GM10266 (cell line): ENCODE data around the gene DEAF1.
A peak's percentile ranks its signal among the peaks of the same experiment; 100 is the strongest.

Source experiments
- DNase-seq: peaks from one replicate; pipeline ENCODE4 v3.0.0; 2012; ENCODE audit errors: extremely low spot score
- TF ChIP-seq, protein P1 (sequence below): IDR thresholded peaks from 2 replicates; pipeline ENCODE4 v1.5.1; 2012; ENCODE audit warnings: mild to moderate bottlenecking, low read depth; ENCODE audit not compliant: control insufficient read depth, insufficient read depth; ENCODE audit errors: missing control alignments

The DEAF1 gene

DNA sequence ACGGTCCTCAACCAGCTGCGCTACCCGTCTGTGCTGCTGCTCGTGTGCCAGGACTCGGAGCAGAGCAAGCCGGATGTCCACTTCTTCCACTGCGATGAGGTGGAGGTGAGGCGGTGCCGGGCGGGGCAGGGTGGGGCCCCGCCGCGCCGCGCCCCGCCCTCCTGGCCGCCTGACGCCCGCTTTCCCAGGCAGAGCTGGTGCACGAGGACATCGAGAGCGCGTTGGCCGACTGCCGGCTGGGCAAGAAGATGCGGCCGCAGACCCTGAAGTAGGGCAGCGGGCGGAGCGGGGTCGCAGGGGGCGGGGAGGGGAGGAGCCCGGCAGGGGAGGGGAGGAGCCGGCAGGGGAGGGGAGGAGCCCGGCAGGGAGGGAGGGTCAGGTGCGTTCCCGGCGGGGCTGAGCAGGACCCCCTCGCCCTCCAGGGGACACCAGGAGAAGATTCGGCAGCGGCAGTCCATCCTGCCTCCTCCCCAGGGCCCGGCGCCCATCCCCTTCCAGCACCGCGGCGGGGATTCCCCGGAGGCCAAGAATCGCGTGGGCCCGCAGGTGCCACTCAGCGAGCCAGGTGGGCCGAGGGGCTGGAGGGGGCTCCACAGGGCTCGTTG is 25.7 kb upstream of the DEAF1 start:
- TF ChIP-seq, protein P1, sequence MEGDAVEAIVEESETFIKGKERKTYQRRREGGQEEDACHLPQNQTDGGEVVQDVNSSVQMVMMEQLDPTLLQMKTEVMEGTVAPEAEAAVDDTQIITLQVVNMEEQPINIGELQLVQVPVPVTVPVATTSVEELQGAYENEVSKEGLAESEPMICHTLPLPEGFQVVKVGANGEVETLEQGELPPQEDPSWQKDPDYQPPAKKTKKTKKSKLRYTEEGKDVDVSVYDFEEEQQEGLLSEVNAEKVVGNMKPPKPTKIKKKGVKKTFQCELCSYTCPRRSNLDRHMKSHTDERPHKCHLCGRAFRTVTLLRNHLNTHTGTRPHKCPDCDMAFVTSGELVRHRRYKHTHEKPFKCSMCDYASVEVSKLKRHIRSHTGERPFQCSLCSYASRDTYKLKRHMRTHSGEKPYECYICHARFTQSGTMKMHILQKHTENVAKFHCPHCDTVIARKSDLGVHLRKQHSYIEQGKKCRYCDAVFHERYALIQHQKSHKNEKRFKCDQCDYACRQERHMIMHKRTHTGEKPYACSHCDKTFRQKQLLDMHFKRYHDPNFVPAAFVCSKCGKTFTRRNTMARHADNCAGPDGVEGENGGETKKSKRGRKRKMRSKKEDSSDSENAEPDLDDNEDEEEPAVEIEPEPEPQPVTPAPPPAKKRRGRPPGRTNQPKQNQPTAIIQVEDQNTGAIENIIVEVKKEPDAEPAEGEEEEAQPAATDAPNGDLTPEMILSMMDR: no peak
- DNase-seq: peak; percentile 60

GRCh38 chr11:720017-720641 is 25.1 kb upstream of the DEAF1 start:
- no peak for DNase-seq
- TF ChIP-seq, protein P1: no peak

GRCh38 chr11:719214-720016 is 24.4 kb upstream of the DEAF1 start:
- DNase-seq: no peak
- TF ChIP-seq, protein P1: no peak

- TF ChIP-seq, protein P1: no peak
- no peak for DNase-seq
Measured at GRCh38 chr11:714436-714835, 19.4 kb upstream of the DEAF1 start.

DNA sequence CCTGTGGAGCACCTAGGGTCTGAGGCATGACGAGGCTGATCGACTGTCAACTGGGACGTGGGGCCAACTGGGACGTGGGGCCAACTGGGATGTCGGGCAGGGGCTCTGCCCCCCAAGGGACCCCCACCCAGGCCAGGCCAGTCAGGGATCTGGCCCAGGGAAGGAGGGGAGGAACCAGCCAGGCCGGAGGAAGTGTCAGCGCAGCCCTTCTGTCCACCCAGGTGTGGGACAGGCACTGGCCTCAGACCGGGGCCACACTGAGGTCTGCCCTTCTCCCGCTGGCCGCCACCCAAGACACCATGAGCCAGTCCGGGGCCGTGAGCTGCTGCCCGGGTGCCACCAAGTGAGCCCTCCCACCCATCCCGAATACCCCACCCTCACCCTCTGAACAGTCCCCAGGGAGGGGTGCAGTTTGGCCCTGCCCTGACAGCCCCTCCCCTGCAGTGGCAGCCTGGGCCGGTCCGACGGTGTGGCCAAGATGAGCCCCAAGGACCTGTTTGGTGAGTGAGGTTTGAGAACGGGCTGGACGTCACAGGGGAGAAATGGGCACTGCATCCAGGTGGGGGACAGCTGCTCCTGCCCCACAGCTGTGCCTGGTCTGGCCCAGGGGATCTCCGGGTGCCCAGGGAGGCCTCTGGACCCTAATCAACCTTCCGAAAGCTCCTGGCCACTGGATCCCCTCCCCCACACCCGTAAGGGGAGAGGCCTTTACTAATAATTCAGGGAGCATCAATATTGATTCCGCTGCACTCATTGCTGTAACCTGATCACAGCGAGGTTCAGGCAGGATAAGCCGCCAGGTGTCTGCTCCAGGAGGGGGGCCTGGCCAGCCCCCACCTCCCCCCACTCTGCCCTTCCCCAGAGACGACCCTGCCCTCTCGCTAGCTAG is 14.3 kb upstream of the DEAF1 start:
- DNase-seq: no peak
- TF ChIP-seq, protein P1: no peak

DNA sequence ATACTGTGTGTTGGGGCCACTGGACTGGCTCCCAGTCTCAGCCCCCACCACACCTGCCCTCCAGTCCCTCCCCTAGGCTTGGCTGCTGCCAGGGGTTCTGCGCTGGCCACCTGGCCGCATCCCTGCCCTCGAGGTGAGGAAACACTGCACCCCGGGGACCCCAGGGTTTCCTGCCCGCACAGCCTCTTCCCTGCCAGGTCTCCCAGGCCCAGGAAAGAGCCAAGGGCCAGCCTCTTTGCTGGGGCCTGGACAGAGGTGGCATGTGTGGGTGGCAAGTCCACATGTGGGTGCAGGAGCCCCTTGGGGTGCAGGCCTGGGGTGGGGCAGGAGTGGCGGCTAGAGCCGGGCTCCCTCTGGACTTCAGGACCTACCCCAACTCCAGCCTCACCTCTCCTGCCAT is 13.5 kb upstream of the DEAF1 start:
- TF ChIP-seq, protein P1: no peak
- no peak for DNase-seq
